H9 (cell line): ENCODE results near the gene SPTSSA. TPM values are rescaled to one million over a fixed set of nuclear protein-coding genes. Genes with fewer than 3 reads are reported as not detected.

ENCODE experiments used
- DNase-seq: peaks from one replicate; pipeline ENCODE4 v3.0.0-alpha.2; 2017
- H2AFZ ChIP-seq: one replicate; pipeline ENCODE4 v1.6.1; 2013; ENCODE audit warnings: mild to moderate bottlenecking, low read length, control low read depth, moderate library complexity
- H2AK5ac ChIP-seq: 2 replicates; pipeline ENCODE4 v1.6.1; 2013; ENCODE audit warnings: low read length, control low read depth, mixed read lengths; ENCODE audit not compliant: insufficient read length
- H2BK120ac ChIP-seq: one replicate; pipeline ENCODE4 v1.6.1; 2013; ENCODE audit warnings: low read depth, mild to moderate bottlenecking, low read length, control low read depth, inconsistent platforms; ENCODE audit not compliant: poor library complexity, severe bottlenecking
- H2BK12ac ChIP-seq: 2 replicates; pipeline ENCODE4 v1.6.1; 2013; ENCODE audit warnings: low read length, control low read depth, mixed read lengths, low read depth; ENCODE audit not compliant: insufficient read length
- H2BK15ac ChIP-seq: 2 replicates; pipeline ENCODE4 v1.6.1; 2013; ENCODE audit warnings: low read depth, low read length, control low read depth
- H2BK20ac ChIP-seq: one replicate; pipeline ENCODE4 v1.6.1; 2013; ENCODE audit warnings: low read depth, mild to moderate bottlenecking, low read length, control low read depth, inconsistent platforms; ENCODE audit not compliant: poor library complexity, severe bottlenecking
- H2BK5ac ChIP-seq: 2 replicates; pipeline ENCODE4 v1.6.1; 2013; ENCODE audit warnings: low read length, control low read depth, mixed read lengths; ENCODE audit not compliant: insufficient read length
- H3K14ac ChIP-seq: 2 replicates; pipeline ENCODE4 v1.6.1; 2013; ENCODE audit warnings: low read length, control low read depth; ENCODE audit not compliant: insufficient read depth
- H3K18ac ChIP-seq: 2 replicates; pipeline ENCODE4 v1.6.1; 2013; ENCODE audit warnings: low read depth, mild to moderate bottlenecking, mixed read lengths, low read length, control low read depth; ENCODE audit not compliant: insufficient read length
- H3K23ac ChIP-seq: 2 replicates; pipeline ENCODE4 v1.6.1; 2013; ENCODE audit warnings: low read length, control low read depth, mixed read lengths, low read depth; ENCODE audit not compliant: insufficient read length
- H3K23me2 ChIP-seq: 2 replicates; pipeline ENCODE4 v1.6.1; 2013; ENCODE audit warnings: low read depth, mild to moderate bottlenecking, mixed read lengths, low read length, control low read depth; ENCODE audit not compliant: insufficient read length, poor library complexity, severe bottlenecking
- H3K27ac ChIP-seq: 2 replicates; pipeline ENCODE4 v1.5.1; 2013; ENCODE audit warnings: low read length, control low read depth, mixed read lengths, low read depth; ENCODE audit not compliant: insufficient read length
- H3K27me3 ChIP-seq: 2 replicates; pipeline ENCODE4 v1.6.1; 2013; ENCODE audit warnings: low read length, control low read depth, inconsistent platforms; ENCODE audit not compliant: insufficient read depth
- H3K4ac ChIP-seq: 2 replicates; pipeline ENCODE4 v1.6.1; 2013; ENCODE audit warnings: low read depth, mild to moderate bottlenecking, control low read depth, inconsistent platforms, low read length, moderate library complexity
- H3K4me1 ChIP-seq: 2 replicates; pipeline ENCODE4 v1.6.1; 2013; ENCODE audit warnings: low read length, control low read depth, inconsistent platforms; ENCODE audit not compliant: insufficient read depth
- H3K4me2 ChIP-seq: 2 replicates; pipeline ENCODE4 v1.6.1; 2013; ENCODE audit warnings: low read length, control low read depth, mixed read lengths; ENCODE audit not compliant: insufficient read length, insufficient read depth
- H3K56ac ChIP-seq: 2 replicates; pipeline ENCODE4 v1.6.1; 2013; ENCODE audit warnings: low read depth, mild to moderate bottlenecking, mixed read lengths, low read length, control low read depth; ENCODE audit not compliant: insufficient read length
- H3K79me1 ChIP-seq: 2 replicates; pipeline ENCODE4 v1.6.1; 2013; ENCODE audit warnings: low read depth, mild to moderate bottlenecking, moderate library complexity, low read length, control low read depth, inconsistent platforms; ENCODE audit not compliant: insufficient read depth, poor library complexity, severe bottlenecking
- H3K79me2 ChIP-seq: 2 replicates; pipeline ENCODE4 v1.6.1; 2013; ENCODE audit warnings: low read length, control low read depth, inconsistent platforms; ENCODE audit not compliant: insufficient read depth
- H3K9ac ChIP-seq: 2 replicates; pipeline ENCODE4 v1.6.1; 2013; ENCODE audit warnings: low read length, control low read depth, mixed read lengths; ENCODE audit not compliant: insufficient read length; ENCODE audit errors: extremely low read depth
- H3K9me3 ChIP-seq: one replicate; pipeline ENCODE4 v1.6.1; 2013; ENCODE audit warnings: low read depth, low read length, inconsistent platforms; ENCODE audit not compliant: control insufficient read depth
- H3T11ph ChIP-seq: one replicate; pipeline ENCODE4 v1.6.1; 2013; ENCODE audit warnings: mild to moderate bottlenecking, low read length, control low read depth, inconsistent platforms
- H4K20me1 ChIP-seq: one replicate; pipeline ENCODE4 v1.6.1; 2013; ENCODE audit not compliant: control insufficient read depth, insufficient read length, insufficient read depth
- H4K5ac ChIP-seq: 2 replicates; pipeline ENCODE4 v1.6.1; 2013; ENCODE audit warnings: low read depth, mild to moderate bottlenecking, mixed read lengths, low read length, control low read depth; ENCODE audit not compliant: insufficient read length
- H4K8ac ChIP-seq: replicated peaks from 2 replicates; pipeline ENCODE4 v1.6.1; 2013; ENCODE audit warnings: low read length, control low read depth, mixed read lengths, low read depth; ENCODE audit not compliant: insufficient read length
- H4K91ac ChIP-seq: 2 replicates; pipeline ENCODE4 v1.6.1; 2013; ENCODE audit warnings: low read depth, mild to moderate bottlenecking, moderate library complexity, mixed read lengths, low read length, control low read depth; ENCODE audit not compliant: insufficient read length
- H3K27ac Mint-ChIP-seq, 3 experiments: 2 replicates in 2 of 3; 3 replicates in 1 of 3; pipeline ENCODE4 v1.8.0; 2020 to 2021; ENCODE audit warnings: mixed read lengths in 3 of 3, mild to moderate bottlenecking in 1 of 3, moderate library complexity in 1 of 3
- H3K27me3 Mint-ChIP-seq: 2 replicates; pipeline ENCODE4 v1.8.0; 2021; ENCODE audit warnings: low read depth, mild to moderate bottlenecking, moderate library complexity, mixed read lengths
- H3K36me3 Mint-ChIP-seq, 3 experiments: 2 replicates in 2 of 3; 3 replicates in 1 of 3; pipeline ENCODE4 v1.8.0; 2020 to 2021; ENCODE audit warnings: low read depth in 3 of 3, mixed read lengths in 3 of 3; ENCODE audit not compliant: insufficient read depth in 1 of 3
- H3K4me1 Mint-ChIP-seq, 2 experiments: 2 replicates each; pipeline ENCODE4 v1.8.0; 2020; ENCODE audit warnings: mixed read lengths in 2 of 2
- H3K4me3 Mint-ChIP-seq, 2 experiments: 2 replicates in 1 of 2; 3 replicates in 1 of 2; pipeline ENCODE4 v1.8.0; 2020 to 2021; ENCODE audit warnings: mild to moderate bottlenecking in 2 of 2, mixed read lengths in 2 of 2, moderate library complexity in 1 of 2
- H3K9me3 Mint-ChIP-seq, 2 experiments: 2 replicates in 1 of 2; 3 replicates in 1 of 2; pipeline ENCODE4 v1.8.0; 2020; ENCODE audit warnings: mild to moderate bottlenecking in 2 of 2, mixed read lengths in 2 of 2, moderate library complexity in 1 of 2
- CTCF ChIP-seq: fragments of 200-600 bp; sonication (generic); conservative IDR thresholded peaks from 3 replicates; pipeline ENCODE4 v1.8.0; 2021; ENCODE audit warnings: antibody characterized with exemption, mild to moderate bottlenecking
- WGBS: extraction: QIAGEN DNeasy Blood & Tissue Kit; methylation state at CpG from one replicate; pipeline ENCODE4 v1.1.7; 2013; ENCODE audit warnings: missing lambda C conversion rate, low lambda C conversion rate, mixed read lengths; ENCODE audit not compliant: insufficient read length; ENCODE audit errors: extremely low coverage; 5-methylcytosine and 5-hydroxymethylcytosine counted together
- total RNA-seq: library from RNA; stranded (reverse); gene quantifications from 2 replicates; pipeline ENCODE4 v1.2.1, GENCODE V29; 2021

SPTSSA gene
- total RNA-seq, 1 experiment from 2014 or later: 23.3 TPM

GRCh38 chr14:34479694-34480093 lies 17.7 kb upstream of the SPTSSA start:
- Histone ChIP-seq H3K4me1 (no peaks in the 10 kb centered on the region), H3K79me1 (no peaks in the 10 kb centered on the region), H3K18ac (no peak overlapping the region), H4K5ac (no peak overlapping the region), H2BK5ac (no peak overlapping the region), H2BK120ac (no peak overlapping the region), H2AK5ac (no peak overlapping the region), H4K20me1 (no peaks in the 10 kb centered on the region), H2BK15ac (no peak overlapping the region), H2BK12ac (no peak overlapping the region), H3K27me3 (no peaks in the 10 kb centered on the region), H3K56ac (no peak overlapping the region), H2AFZ (no peak overlapping the region), H3K14ac (no peak overlapping the region), H2BK20ac (no peak overlapping the region), H4K8ac (no peak overlapping the region), H3K23ac (no peak overlapping the region), H3T11ph (no peak overlapping the region), H3K4me2 (no peak overlapping the region), H3K4ac (no peak overlapping the region), H3K23me2 (no peaks in the 10 kb centered on the region), H3K27ac (no peak overlapping the region), H3K79me2 (no peaks in the 10 kb centered on the region), H4K91ac (no peak overlapping the region), H3K9me3 (no peaks in the 10 kb centered on the region), H3K9ac (no peak overlapping the region)
- Mint-ChIP-seq H3K27ac (no peak overlapping the region), H3K9me3 (peaks cover 0 to 2% of the 10 kb centered on the region in 2 experiments; a peak in 2 of 5 replicates), H3K27me3 (peaks cover 1% of the 10 kb centered on the region; the same call in 1 of the 2 replicates), H3K4me1 (peaks cover 9% of the 10 kb centered on the region in 2 experiments), H3K36me3 (peaks cover 0 to 5% (median 0%) of the 10 kb centered on the region in 3 experiments; a peak in 1 of 7 replicates), H3K4me3 (no peak overlapping the region)
- no peak for TF ChIP-seq CTCF
- no peak for DNase-seq
- WGBS: no CpG with 5 or more reads among the region's 4 CpGs
